ENCODE measurements around the gene CCDC183. TPM values are rescaled to one million over a fixed set of nuclear protein-coding genes. Genes with fewer than 3 reads are reported as not detected.

CCDC183 gene
- total RNA-seq = under 0.01 and 0.38 TPM in 2 replicates

GRCh38 chr9:136796238-136796774 lies at the start of gene CCDC183:
Gene CCDC183, plus strand, starts transcription at chr9:136796338. Its CDS starts 60 bp downstream, at chr9:136796398.
- FAIRE-seq = no peak

GRCh38 chr9:136746621-136747020 lies 49.5 kb upstream of the CCDC183 start:
- no peak overlapping the region for H3K4me3 ChIP-seq (ENCODE audit: low read depth, low read length)
- DNase-seq (ENCODE audit: low read depth) (no peak), FAIRE-seq (no peak)
- H3K36me3 ChIP-seq (ENCODE audit: control insufficient read depth, insufficient read depth, low read length) = no peaks in the 10 kb centered on the region
- no peak for TF ChIP-seq CTCF (IDR thresholded peaks at IDR 0.05; ENCODE audit: insufficient read depth, low read length, severe bottlenecking)
- H3K27me3 ChIP-seq (ENCODE audit: control insufficient read depth, insufficient read depth, low read length) = peaks cover 13% of the 10 kb centered on the region

More at GRCh38 chr9:136796238-136796774, at the start of gene CCDC183:
- peaks cover 13% of the 10 kb centered on the region for H3K36me3 ChIP-seq (ENCODE audit: control insufficient read depth, insufficient read depth, low read length)
- no peak for TF ChIP-seq CTCF (IDR thresholded peaks at IDR 0.05; ENCODE audit: insufficient read depth, low read length, severe bottlenecking)
- no peak for DNase-seq (ENCODE audit: low read depth)
- H3K4me3 ChIP-seq (ENCODE audit: low read depth, low read length) = no peak within 1 kb of the TSS
- H3K27me3 ChIP-seq (ENCODE audit: control insufficient read depth, insufficient read depth, low read length) = peaks cover 9% of the 10 kb centered on the region

GRCh38 chr9:136747161-136748060 lies 48.7 kb upstream of the CCDC183 start:
- FAIRE-seq = no peak
- TF ChIP-seq CTCF (IDR thresholded peaks at IDR 0.05; ENCODE audit: insufficient read depth, low read length, severe bottlenecking) = no peak
- Histone ChIP-seq H3K4me3 (ENCODE audit: low read depth, low read length) (no peak overlapping the region), H3K27me3 (ENCODE audit: control insufficient read depth, insufficient read depth, low read length) (peaks cover 7% of the 10 kb centered on the region), H3K36me3 (ENCODE audit: control insufficient read depth, insufficient read depth, low read length) (no peaks in the 10 kb centered on the region)
- no peak for DNase-seq (ENCODE audit: low read depth)

- FAIRE-seq (no peak), DNase-seq (ENCODE audit: low read depth) (no peak)
- TF ChIP-seq CTCF (IDR thresholded peaks at IDR 0.05; ENCODE audit: insufficient read depth, low read length, severe bottlenecking) = no peak
- H3K27me3 ChIP-seq (ENCODE audit: control insufficient read depth, insufficient read depth, low read length) = peaks cover under 1% of the 10 kb centered on the region
- no peak within 1 kb of the TSS for H3K4me3 ChIP-seq (ENCODE audit: low read depth, low read length)
- no peaks in the 10 kb centered on the region for H3K36me3 ChIP-seq (ENCODE audit: control insufficient read depth, insufficient read depth, low read length)
These were observed 47.9 kb upstream of the CCDC183 start, which contains the start of gene LCN6 for GRCh38 chr9:136748201-136748600. Gene LCN6, minus strand, starts transcription at chr9:136748525. Its CDS starts 42 bp downstream, at chr9:136748483.

GRCh38 chr9:136748666-136749611 lies 47.2 kb upstream of the CCDC183 start:
- TF ChIP-seq CTCF (IDR thresholded peaks at IDR 0.05; ENCODE audit: insufficient read depth, low read length, severe bottlenecking) = no peak
- Histone ChIP-seq H3K27me3 (ENCODE audit: control insufficient read depth, insufficient read depth, low read length) (no peaks in the 10 kb centered on the region), H3K4me3 (ENCODE audit: low read depth, low read length) (no peak overlapping the region), H3K36me3 (ENCODE audit: control insufficient read depth, insufficient read depth, low read length) (no peaks in the 10 kb centered on the region)
- DNase-seq (ENCODE audit: low read depth) = no peak
- FAIRE-seq = no peak
